NCI-H748 (cell line): ENCODE results near the gene ARHGEF11.
A peak's percentile ranks its signal among the peaks of the same experiment; 100 is the strongest.

ENCODE experiments used
- DNase-seq: peaks from one replicate; lab custom pipeline; 2025; ENCODE audit not compliant: unreplicated experiment; lab: John Stamatoyannopoulos, UW

The ARHGEF11 gene

GRCh38 chr1:157004327-157004726, 41.2 kb downstream of the ARHGEF11 start:
- DNase-seq, result no peak

- no peak for DNase-seq
These were observed 44.2 kb downstream of the ARHGEF11 start for GRCh38 chr1:157001304-157001703.

GRCh38 chr1:157000686-157001085, 44.9 kb downstream of the ARHGEF11 start:
- DNase-seq, result no peak

- DNase-seq, result no peak
These were observed 45.8 kb downstream of the ARHGEF11 start for GRCh38 chr1:156999596-157000320.

GRCh38 chr1:156998840-156999500, 46.6 kb downstream of the ARHGEF11 start:
- DNase-seq, result no peak

GRCh38 chr1:156998301-156998700, 47.2 kb downstream of the ARHGEF11 start:
- no peak for DNase-seq

GRCh38 chr1:156995412-156995811, 50.1 kb downstream of the ARHGEF11 start:
- no peak for DNase-seq

- DNase-seq, result no peak
These were observed 51.3 kb downstream of the ARHGEF11 start for GRCh38 chr1:156994277-156994676.

- DNase-seq, result no peak
These were observed 52.0 kb downstream of the ARHGEF11 start for GRCh38 chr1:156993426-156994147.

GRCh38 chr1:156992215-156992614, 53.3 kb downstream of the ARHGEF11 start:
- no peak for DNase-seq

- DNase-seq, result no peak
These were observed 57.8 kb downstream of the ARHGEF11 start for GRCh38 chr1:156987715-156988114.

GRCh38 chr1:156980551-156980950, 65.0 kb downstream of the ARHGEF11 start:
- no peak for DNase-seq

- no peak for DNase-seq
These were observed 70.5 kb downstream of the ARHGEF11 start for GRCh38 chr1:156975084-156975483.

GRCh38 chr1:156973417-156973816, 72.1 kb downstream of the ARHGEF11 start:
- no peak for DNase-seq

GRCh38 chr1:156970017-156970416, 75.5 kb downstream of the ARHGEF11 start:
- DNase-seq, result no peak

GRCh38 chr1:156969496-156969895, 76.0 kb downstream of the ARHGEF11 start:
- no peak for DNase-seq

GRCh38 chr1:156964441-156964840, 81.1 kb downstream of the ARHGEF11 start:
- DNase-seq, result no peak

GRCh38 chr1:156963621-156964020, 81.9 kb downstream of the ARHGEF11 start:
- DNase-seq, result no peak

- no peak for DNase-seq
These were observed 83.8 kb downstream of the ARHGEF11 start for GRCh38 chr1:156961709-156962108.

GRCh38 chr1:156959925-156960324, 85.6 kb downstream of the ARHGEF11 start:
- no peak for DNase-seq

- DNase-seq, result peak; percentile 3
These were observed 86.1 kb downstream of the ARHGEF11 start for GRCh38 chr1:156959414-156959813.

- no peak for DNase-seq
These were observed 87.3 kb downstream of the ARHGEF11 start for GRCh38 chr1:156958247-156958714.
